HG03442 (cell line): ENCODE results near the gene AQP2.

ENCODE experiments used
- ATAC-seq: cut with Tn5 transposase; IDR thresholded peaks from one replicate; pipeline ENCODE4 v1.9.1; 2021; ENCODE audit warnings: mild to moderate bottlenecking, moderate library complexity; ENCODE audit not compliant: unreplicated experiment

The AQP2 gene

DNA sequence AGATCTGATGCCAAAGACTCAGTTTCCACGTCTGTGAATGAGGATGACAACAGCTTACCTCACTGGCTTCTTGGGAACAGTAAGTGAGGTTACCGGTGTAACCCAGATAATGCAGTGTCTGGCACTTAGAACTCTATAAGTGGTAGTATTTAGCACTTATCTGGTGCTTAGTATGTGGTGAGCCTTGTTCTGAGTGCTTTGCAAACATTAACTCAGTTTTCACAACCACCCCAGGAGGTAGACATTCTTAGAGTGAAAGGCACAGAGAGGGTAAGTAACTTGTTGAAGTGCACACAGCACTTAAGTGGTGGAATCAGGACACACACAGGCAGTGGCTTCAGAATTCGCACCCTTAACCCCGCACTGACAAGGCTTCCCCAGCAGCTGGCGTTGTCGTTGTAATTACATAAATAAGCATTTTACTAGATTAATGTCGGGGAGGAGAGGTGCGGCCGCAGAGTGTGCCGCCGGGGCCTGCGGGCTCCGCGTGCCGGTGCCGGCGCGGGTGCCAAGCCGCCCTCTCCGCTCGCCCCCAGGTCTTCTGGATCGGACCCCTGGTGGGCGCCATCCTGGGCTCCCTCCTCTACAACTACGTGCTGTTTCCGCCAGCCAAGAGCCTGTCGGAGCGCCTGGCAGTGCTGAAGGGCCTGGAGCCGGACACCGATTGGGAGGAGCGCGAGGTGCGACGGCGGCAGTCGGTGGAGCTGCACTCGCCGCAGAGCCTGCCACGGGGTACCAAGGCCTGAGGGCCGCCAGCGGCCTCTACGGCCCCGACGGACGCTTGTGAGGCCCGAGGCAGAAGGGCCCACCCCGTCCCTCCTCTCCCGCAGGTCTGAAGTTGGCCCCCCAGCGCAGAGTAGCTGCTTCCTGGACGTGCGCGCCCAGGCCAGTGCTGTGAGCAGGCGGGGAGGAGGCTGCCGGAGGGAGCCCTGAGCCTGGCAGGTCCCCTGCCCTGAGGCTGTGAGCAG lies 4.6 kb downstream of the AQP2 start:
- no peak for ATAC-seq

DNA sequence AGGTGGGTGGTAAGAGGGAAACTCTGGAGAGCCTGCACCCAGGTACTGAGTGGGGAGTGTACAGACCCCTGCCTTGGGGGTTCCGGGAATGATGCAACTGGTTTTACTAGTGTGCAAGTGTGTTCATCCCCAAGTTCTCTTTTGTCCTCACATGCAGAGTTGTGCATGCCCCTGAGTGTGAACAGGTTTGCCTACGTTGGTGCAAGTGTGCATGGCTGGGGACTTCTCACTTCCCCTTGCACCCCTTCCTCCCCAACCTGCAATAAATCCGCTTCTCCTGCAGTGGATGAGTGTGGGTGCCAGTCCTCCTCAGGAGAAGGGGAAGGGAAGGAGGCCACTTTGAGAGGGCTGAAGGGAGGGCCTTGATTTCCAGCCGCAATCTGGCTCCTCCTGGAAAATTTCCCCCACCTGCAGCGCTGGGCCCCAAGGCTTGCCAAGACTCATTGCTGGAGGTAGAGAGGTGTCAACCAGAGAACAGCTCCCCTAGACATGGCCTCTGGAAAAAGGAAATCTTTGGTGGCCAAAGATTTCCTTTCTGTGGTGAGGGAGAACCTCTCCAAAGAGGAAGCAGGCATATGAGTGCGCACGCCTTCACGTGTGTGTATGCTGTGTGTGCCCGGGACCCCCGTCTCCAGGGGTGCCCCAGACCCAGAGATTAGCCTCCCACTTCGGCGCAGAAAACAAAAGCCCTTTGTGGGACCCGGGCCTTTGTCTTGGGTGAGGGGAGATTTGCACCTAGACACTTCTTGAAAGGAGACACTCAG lies 5.5 kb downstream of the AQP2 start:
- no peak for ATAC-seq

DNA sequence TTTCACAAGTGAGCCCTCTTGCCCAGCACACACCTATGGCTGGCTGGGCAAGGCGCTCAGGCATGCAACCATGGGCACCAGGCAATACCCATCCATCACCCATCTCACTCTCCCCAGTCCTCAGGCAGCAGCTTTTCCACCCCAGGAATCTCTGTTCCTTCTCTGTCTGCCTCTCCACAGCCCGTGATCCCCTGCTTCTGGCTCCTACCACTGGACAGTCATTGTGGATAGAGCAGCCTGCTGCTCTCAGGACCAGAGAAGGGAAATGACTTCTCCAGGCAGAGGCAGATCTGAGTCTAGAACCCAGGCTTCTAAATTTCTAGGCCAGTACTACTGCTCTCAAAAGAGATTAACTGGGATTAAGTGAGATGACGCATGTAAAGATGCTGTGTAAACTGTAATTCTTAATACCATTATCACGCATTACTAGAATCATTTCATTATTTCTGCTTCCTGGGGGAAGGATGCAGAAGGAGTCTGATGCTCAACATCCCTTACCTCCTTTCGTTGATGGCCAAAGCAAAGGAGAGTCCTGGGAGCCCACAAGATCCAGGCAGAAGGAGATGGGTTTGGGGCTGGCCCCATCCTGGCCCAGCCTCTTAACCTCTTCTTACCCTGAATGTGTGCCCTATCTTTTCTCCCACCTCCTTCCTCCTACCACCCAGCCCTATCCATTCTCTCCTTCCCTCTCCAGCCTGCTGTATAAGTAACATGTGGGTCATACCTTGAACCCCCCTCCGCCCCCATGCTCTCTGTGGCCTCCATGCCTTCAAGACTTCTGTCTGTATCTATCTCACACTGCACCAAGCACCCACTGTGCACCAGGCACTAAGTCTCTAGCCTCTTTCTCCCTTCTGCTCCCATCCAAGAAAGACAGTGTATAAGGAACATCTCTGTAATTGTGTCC lies 6.4 kb downstream of the AQP2 start:
- no peak for ATAC-seq

DNA sequence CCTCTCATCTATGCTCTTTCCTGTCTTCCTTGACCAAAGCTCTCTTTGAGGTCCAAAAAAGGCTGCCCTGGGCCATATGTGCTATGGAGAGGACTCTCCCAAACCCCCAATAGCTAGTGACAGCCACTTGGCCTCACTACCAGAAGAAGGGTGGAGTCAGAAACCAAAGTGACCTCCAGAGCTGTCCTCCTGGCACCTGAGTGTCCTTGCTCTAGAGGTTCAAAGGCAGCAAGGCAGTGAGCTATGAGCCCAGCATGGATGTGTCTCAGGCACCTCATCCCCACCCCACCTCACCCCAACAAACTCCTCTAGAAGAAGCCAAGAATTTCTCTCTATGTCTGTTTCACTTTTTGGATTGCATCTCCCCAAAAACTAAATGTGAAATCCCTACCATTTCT lies 7.0 kb downstream of the AQP2 start:
- ATAC-seq: no peak

DNA sequence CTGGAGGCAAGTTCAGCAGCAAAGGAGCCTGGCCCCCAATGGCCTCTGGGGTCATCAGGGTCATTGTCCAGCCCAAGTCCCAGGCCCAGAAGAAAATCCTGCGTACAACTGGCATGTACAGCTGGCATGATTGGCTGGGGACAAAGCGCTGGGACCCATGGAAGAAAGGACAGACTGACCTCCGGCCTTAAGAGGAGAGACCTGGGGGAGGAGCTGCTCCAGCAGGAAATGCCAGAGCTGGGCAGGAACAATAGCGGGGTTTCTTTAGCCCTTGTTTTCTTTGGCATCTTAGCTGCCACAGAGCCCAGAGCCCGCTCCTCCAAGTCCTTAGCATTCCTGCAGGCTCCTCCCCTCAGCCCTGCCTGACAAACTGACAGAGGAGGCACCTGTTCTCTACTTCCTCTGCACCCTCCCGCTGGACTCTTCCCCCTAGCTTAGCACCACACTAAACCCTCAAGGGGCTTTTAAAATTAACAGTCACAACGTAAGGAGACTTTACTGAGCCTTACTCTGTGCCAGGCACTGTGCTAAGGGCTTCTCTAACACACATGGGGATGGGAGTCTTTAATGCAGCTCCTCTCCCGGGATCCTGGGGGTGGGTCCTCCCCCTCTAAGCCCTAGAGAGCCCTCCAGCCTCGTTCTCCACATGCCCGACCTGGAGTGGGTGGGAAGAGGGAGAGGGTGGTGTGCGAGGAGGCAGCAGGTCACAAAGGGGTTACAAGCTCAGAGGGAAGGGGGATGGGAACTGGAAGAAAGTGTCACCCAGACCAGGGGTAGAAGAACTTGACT lies 9.3 kb downstream of the AQP2 start:
- no peak for ATAC-seq

DNA sequence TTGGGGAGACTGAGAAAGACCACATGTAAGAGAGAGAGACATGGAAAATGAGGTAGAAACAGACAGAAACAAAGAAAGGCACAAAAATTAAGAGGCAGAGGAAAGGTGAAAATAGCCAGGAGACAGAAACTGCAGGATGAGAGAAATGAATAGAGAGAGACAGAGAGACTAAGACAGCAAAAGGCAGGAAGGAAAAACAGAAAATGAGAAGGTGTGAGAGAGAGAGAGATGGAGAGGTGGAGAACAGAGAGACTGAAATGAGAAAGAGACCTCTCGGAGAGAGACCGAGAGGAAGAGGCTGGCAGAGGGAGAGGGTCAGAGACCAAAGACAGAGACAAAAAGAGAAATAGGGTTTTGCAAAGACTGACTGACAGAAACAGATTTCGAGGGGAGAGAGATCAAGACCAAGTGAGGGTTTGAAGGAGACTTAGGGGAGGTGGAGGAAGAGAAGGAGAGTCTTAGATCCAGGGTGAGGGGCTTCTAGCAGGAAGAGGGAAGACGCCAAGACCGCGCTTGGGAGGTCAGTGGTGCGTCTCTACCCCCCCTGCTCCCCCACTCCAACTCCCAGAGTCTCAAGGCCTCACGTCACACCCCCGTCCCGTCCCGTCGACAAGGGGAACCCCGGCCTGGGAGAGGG lies 10.1 kb downstream of the AQP2 start:
- no peak for ATAC-seq

DNA sequence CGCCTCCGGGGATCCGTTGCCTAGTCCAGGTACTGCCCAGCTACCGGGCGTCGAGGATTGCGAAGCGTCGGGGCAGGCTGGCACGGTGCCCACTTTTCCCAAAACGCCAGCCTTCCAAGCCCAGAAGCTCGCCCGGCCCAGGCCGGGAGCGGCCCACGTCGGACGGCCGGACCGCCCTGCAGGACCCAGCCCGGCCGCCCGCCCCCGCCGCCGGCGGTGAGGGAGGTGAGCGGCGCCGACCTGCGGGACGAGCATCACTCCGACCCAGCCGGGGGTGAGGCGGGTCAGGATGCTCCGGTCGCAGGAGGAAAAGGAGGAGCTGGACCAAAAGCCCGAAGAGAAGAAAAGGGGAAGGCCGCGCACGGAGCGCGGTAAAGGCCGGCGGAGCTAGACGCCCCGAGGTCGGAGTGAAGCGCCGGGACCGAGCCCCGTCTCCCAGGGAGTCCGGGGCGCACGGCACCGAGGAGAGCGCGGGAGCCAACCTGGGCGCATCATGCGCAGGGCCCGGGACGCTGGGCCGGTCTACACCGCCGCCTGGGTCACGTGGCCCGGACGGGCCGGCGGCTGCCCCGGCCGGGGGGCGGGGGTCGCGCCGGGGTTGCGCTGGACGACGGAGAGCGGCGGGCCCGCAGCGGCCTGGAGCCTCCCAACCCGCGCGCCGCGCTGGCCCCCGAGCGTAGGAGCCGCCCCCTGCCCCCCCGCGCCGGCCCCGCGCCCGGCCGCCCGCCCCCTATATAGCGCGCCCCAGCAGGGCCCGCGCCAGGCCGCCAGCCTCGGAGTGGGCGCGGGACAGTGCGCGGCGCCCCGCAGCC lies 10.8 kb downstream of the AQP2 start, which contains the start of gene AQP5:
TSS of gene AQP5 (plus strand) at position 762 of the 812 bp plus-strand sequence. CDS start 146 bp downstream, outside the sequence.
- no peak for ATAC-seq

DNA sequence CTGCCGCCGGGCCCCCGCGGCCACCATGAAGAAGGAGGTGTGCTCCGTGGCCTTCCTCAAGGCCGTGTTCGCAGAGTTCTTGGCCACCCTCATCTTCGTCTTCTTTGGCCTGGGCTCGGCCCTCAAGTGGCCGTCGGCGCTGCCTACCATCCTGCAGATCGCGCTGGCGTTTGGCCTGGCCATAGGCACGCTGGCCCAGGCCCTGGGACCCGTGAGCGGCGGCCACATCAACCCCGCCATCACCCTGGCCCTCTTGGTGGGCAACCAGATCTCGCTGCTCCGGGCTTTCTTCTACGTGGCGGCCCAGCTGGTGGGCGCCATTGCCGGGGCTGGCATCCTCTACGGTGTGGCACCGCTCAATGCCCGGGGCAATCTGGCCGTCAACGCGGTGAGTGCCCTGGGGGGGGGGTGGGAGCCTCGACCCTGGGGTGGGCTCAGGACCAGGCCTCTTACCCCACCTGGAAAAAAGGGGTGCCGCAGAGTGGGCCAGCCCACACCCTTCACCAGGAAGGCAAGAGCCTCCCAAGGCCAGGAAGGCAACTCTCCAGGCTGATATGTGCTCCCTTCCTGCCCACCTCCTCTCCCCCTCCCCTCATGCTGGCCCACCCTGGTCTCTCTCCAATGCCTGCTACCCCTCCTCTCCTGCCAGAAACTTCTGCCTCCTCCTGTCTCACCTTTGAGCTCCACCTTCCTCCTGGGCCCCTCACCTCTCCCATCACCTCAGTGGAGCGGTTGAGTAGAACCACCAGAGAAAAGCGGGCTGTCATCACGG lies 11.6 kb downstream of the AQP2 start:
- ATAC-seq: no peak

DNA sequence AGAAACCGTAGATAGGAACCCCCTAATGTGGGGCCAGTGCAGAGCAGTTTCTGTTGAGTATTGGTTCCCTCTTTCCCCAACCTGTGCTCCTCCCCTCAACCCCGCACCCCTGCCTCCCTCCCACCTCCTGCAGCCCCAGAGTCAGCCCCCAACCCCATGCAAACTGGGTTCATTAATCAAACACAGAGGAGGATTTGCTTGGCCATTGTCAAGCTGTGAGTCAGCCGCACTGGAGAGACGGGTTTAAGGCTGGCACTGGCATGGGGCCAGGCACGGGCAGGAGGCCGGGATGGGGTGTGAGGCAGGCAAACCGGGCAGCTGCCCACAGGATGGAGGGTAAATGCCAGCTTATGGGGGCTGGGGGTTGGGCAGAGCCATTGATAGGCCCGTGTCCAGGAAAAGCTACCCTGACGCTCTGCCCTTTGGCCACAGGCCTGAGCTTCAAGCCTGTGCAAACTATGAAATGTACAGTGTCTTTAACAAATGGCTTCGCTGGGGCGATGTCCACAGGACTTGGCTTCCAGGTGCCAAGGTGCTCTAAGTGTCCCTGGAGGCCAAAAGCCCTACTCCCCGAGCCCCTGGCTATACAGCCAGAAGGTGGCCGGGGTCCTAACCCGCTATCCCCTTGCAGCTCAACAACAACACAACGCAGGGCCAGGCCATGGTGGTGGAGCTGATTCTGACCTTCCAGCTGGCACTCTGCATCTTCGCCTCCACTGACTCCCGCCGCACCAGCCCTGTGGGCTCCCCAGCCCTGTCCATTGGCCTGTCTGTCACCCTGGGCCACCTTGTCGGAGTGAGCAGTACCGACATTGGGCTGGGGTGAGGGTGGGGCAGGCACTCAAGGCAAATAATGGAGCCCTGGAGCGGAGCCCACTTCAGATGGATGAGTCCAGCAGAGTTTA lies 12.6 kb downstream of the AQP2 start:
- no peak for ATAC-seq

DNA sequence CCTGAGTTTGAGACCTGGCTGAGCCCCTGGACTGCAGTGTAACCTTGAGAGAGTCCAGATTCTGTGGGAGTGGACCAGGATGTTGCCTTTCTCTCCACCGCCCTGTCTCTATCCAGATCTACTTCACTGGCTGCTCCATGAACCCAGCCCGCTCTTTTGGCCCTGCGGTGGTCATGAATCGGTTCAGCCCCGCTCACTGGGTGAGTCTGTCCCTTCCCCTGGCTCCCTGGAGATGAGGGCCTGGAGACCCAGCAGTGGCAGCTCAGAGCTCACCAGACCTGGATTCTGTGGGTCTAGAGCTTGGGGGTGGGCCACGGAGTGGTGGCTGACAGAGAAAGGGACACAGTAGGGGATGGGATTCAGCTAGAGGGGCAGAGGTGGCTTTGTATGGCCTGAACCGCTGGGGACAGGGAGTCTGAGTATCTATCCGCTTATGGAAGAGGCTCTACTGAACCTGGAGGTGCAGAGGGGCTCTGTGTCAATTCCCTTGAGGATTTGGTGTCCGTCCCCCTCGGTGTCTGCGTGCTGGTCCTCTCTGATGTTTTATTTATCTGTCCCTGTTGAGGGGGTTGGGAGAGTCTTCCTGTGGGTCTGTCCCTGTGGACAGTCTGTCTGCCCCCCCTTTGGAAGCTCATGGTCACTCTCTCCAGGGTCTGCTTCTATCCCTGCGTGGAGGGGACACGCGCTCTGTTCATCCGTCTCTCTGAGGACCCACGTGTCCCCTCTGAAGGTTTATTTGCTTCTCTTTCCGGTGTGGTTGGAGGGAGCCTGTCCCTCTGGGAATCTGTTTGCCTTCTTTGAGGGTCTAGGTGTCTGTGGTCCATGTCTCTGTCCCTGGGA lies 13.7 kb downstream of the AQP2 start:
- ATAC-seq: no peak

DNA sequence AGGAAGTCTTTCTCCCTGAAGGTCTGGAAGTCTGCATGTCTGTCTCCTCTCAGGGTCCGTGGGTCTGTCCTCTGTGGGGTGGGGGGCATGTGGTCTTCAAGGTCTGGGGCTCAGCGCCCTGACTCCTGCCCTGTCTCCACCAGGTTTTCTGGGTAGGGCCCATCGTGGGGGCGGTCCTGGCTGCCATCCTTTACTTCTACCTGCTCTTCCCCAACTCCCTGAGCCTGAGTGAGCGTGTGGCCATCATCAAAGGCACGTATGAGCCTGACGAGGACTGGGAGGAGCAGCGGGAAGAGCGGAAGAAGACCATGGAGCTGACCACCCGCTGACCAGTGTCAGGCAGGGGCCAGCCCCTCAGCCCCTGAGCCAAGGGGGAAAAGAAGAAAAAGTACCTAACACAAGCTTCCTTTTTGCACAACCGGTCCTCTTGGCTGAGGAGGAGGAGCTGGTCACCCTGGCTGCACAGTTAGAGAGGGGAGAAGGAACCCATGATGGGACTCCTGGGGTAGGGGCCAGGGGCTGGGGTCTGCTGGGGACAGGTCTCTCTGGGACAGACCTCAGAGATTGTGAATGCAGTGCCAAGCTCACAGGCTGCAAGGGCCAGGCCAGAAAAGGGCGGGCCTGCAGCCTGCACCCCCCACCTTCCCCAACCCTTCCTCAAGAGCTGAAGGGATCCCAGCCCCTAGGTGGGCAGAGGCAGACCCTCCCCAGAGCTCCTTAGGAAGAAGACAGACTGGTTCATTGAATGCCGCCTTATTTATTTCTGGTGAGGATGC lies 14.5 kb downstream of the AQP2 start:
- no peak for ATAC-seq

DNA sequence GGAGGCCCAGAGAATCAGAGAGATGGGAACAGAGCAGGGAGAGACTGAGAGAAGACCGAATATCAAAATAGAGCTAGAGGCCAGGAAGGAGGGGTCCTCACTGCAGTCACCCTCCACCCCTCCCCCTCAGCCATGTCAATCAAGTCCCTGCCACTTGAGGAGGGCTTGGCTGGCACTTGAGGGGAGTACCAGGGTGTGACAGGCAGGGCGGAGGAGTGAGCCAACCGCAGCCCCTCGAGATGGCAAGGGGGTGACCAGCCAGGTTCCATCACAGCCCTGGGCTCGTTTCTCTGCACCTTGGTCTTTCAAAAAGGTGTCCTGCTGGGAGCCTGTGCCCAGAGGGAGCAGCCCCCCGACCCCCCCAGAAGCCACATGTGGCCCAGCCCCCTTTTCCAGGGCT lies 15.3 kb downstream of the AQP2 start:
- ATAC-seq: no peak

DNA sequence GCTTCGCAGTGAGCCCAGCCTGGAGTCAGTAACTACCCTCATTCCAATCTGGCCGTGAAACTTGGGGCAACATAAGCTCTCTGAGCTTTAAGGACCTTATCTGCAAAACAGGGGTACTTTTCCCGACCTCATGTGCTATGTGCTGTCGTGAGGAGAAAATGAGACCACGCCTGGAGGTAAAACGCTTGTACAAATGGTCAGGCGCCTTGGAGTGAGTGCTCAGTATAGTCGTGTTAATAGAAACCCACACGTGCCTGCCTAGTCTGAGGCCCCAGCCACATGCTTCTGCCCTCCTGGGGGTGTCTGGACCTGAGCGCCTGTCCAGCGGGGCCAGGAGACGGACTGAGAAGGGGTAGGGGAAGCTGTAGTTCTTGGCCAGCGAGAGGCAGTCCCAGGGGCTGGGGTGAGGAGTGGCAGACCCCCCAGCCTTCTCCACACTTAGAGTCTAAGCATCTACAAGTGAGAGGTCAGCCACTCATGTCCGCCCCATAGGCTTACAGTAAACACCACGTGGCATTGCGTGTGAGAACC lies 16.0 kb downstream of the AQP2 start:
- ATAC-seq: no peak

DNA sequence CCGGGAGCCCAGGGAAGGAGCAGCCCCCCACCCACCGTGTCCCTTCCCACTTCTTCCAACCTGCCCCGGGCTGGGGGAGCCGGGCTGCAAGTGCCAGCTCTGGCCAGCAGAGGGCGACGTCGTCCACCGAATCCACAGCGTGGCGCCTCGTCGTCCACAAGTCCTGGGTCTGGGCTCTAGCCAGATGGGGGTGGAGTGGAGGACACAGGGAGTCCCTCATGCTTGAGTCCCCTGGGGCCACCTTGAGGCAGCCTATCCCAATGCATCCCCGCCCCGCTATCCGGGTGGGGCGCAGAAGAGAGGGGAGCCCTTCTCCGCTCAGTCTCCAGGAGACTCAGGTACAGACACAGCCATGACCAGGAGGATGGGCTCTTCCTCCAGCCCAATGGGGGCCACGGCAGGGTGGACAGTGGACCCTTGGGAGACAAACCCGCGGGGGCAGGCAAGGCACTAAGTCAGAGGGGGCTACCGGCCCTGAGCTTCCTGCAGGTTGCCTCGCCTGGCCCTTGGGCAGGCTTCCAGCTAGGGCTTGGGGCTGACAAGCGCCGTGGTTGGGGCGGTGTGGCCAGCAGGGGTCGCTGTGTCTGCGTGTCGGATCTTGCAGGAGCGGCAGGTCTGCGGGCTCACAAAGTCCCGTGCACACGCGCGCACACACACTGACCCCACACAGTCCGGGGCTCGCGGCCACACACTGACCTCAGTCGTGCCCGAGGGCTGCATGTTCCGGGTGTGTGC lies 16.7 kb downstream of the AQP2 start:
- ATAC-seq: peak; percentile 57
